Neural progenitor cell (in vitro differentiated cells): Measurements from ENCODE around the gene ABL2. TPM values are rescaled to one million over a fixed set of nuclear protein-coding genes. Genes with fewer than 3 reads are reported as not detected.

ENCODE experiments used
- DNase-seq: peaks from one replicate; pipeline ENCODE4 v3.0.0-alpha.2; 2016; ENCODE audit warnings: low spot score
- H2AFZ ChIP-seq: fragments of 200-600 bp; sonication (generic); replicated peaks from 2 replicates; pipeline ENCODE4 v1.6.1; 2016; ENCODE audit warnings: antibody characterized with exemption
- H3F3A ChIP-seq: fragments of 200-600 bp; sonication (generic); 2 replicates; pipeline ENCODE4 v1.6.1; 2016; ENCODE audit warnings: antibody characterized with exemption, low read depth
- H3K27ac ChIP-seq: fragments of 200-600 bp; sonication (generic); 2 replicates; pipeline ENCODE4 v1.5.1; 2016; ENCODE audit warnings: mild to moderate bottlenecking
- H3K27me3 ChIP-seq: fragments of 200-600 bp; sonication (generic); 2 replicates; pipeline ENCODE4 v1.6.1; 2016; ENCODE audit warnings: mild to moderate bottlenecking, moderate library complexity
- H3K36me3 ChIP-seq: fragments of 200-600 bp; sonication (generic); 2 replicates; pipeline ENCODE4 v1.5.1; 2016
- H3K4me1 ChIP-seq: fragments of 200-600 bp; sonication (generic); 2 replicates; pipeline ENCODE4 v1.6.1; 2016; ENCODE audit warnings: mixed run types
- H3K4me2 ChIP-seq: fragments of 200-600 bp; sonication (generic); 2 replicates; pipeline ENCODE4 v1.6.1; 2016
- H3K4me3 ChIP-seq: fragments of 200-600 bp; sonication (generic); 2 replicates; pipeline ENCODE4 v1.5.1; 2016
- H3K79me2 ChIP-seq: fragments of 200-600 bp; sonication (generic); 2 replicates; pipeline ENCODE4 v1.6.1; 2016; ENCODE audit warnings: low read depth
- H3K9ac ChIP-seq: fragments of 200-600 bp; sonication (generic); 2 replicates; pipeline ENCODE4 v1.6.1; 2016
- H3K9me3 ChIP-seq: fragments of 200-600 bp; sonication (generic); 2 replicates; pipeline ENCODE4 v1.5.1; 2016; ENCODE audit warnings: low read depth
- H4K20me1 ChIP-seq: fragments of 200-600 bp; sonication (generic); 2 replicates; pipeline ENCODE4 v1.6.1; 2016; ENCODE audit warnings: low read depth
- H3K27ac Mint-ChIP-seq: 3 replicates; pipeline ENCODE4 v1.8.0; 2021; ENCODE audit warnings: mixed read lengths
- H3K27me3 Mint-ChIP-seq: 2 replicates; pipeline ENCODE4 v1.8.0; 2022; ENCODE audit warnings: low read depth, mild to moderate bottlenecking, inconsistent platforms, moderate library complexity, mixed read lengths; ENCODE audit not compliant: insufficient read depth
- H3K36me3 Mint-ChIP-seq: 3 replicates; pipeline ENCODE4 v1.8.0; 2021; ENCODE audit warnings: mixed read lengths
- H3K4me1 Mint-ChIP-seq: 3 replicates; pipeline ENCODE4 v1.8.0; 2021; ENCODE audit warnings: mixed read lengths
- H3K4me3 Mint-ChIP-seq: 3 replicates; pipeline ENCODE4 v1.8.0; 2021; ENCODE audit warnings: mild to moderate bottlenecking, moderate library complexity, mixed read lengths
- H3K9me3 Mint-ChIP-seq: 3 replicates; pipeline ENCODE4 v1.8.0; 2020; ENCODE audit warnings: mixed read lengths
- EZH2 ChIP-seq: fragments of 200-600 bp; sonication (generic); IDR thresholded peaks from 2 replicates; pipeline ENCODE4 v1.6.1; 2017; ENCODE audit warnings: antibody characterized with exemption, mild to moderate bottlenecking, moderate library complexity
- EZH2phosphoT487 ChIP-seq: fragments of 200-600 bp; sonication (generic); IDR thresholded peaks from 2 replicates; pipeline ENCODE4 v1.6.1; 2017; ENCODE audit warnings: antibody characterized with exemption
- total RNA-seq: library from RNA; depleted of rRNA; stranded (reverse); fragments of >200 nt; gene quantifications from 2 replicates; pipeline ENCODE4 v1.2.3, GENCODE V29; 2015; ENCODE audit warnings: low replicate concordance
- TF ChIP-seq, protein P1 (sequence below): fragments of 200-600 bp; sonication (generic); IDR thresholded peaks from 2 replicates; pipeline ENCODE4 v1.5.1; 2017; ENCODE audit warnings: antibody characterized with exemption, mild to moderate bottlenecking

Gene ABL2
- total RNA-seq, 1 donor from 2014 or later, result 17.9 TPM

DNA sequence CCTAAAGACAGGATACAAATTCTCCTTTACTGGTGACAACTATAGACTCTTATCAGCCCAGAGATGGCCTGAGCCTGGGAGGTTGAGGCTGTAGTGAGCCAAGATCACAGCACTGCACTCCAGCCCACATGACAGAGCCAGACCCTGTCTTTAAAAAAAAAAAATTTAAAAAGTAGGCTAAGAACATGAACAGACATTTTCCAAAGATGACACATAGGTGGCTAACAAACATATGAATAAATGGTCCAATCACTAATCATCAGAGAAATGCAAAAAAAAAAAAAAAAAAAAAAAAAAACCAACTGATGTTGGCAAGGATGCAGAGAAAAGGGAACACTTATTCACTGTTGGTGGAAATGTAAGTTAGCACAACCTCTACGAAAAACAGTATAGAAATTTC is 82.6 kb downstream of the ABL2 start:
- Histone ChIP-seq H3F3A (peaks cover 2% of the 10 kb centered on the region), H3K4me1 (peaks cover 4% of the 10 kb centered on the region), H3K9ac (no peak overlapping the region), H3K4me2 (no peak overlapping the region), H3K9me3 (no peaks in the 10 kb centered on the region), H3K4me3 (no peak overlapping the region), H3K27ac (no peak overlapping the region), H3K79me2 (peaks cover 35% of the 10 kb centered on the region), H3K27me3 (no peaks in the 10 kb centered on the region), H2AFZ (no peak overlapping the region), H4K20me1 (peaks cover 17% of the 10 kb centered on the region), H3K36me3 (no peaks in the 10 kb centered on the region)
- no peak for DNase-seq
- no peaks in the 10 kb centered on the region for H3K27me3 Mint-ChIP-seq
- no peak overlapping the region for H3K27ac Mint-ChIP-seq
- H3K36me3 Mint-ChIP-seq, result peaks cover 22% of the 10 kb centered on the region
- peaks cover 21% of the 10 kb centered on the region for H3K9me3 Mint-ChIP-seq
- H3K4me1 Mint-ChIP-seq, result peaks cover 2% of the 10 kb centered on the region
- no peak for TF ChIP-seq EZH2
- TF ChIP-seq, protein P1, sequence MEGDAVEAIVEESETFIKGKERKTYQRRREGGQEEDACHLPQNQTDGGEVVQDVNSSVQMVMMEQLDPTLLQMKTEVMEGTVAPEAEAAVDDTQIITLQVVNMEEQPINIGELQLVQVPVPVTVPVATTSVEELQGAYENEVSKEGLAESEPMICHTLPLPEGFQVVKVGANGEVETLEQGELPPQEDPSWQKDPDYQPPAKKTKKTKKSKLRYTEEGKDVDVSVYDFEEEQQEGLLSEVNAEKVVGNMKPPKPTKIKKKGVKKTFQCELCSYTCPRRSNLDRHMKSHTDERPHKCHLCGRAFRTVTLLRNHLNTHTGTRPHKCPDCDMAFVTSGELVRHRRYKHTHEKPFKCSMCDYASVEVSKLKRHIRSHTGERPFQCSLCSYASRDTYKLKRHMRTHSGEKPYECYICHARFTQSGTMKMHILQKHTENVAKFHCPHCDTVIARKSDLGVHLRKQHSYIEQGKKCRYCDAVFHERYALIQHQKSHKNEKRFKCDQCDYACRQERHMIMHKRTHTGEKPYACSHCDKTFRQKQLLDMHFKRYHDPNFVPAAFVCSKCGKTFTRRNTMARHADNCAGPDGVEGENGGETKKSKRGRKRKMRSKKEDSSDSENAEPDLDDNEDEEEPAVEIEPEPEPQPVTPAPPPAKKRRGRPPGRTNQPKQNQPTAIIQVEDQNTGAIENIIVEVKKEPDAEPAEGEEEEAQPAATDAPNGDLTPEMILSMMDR, result no peak
- no peak for TF ChIP-seq EZH2phosphoT487
- no peak overlapping the region for H3K4me3 Mint-ChIP-seq

DNA sequence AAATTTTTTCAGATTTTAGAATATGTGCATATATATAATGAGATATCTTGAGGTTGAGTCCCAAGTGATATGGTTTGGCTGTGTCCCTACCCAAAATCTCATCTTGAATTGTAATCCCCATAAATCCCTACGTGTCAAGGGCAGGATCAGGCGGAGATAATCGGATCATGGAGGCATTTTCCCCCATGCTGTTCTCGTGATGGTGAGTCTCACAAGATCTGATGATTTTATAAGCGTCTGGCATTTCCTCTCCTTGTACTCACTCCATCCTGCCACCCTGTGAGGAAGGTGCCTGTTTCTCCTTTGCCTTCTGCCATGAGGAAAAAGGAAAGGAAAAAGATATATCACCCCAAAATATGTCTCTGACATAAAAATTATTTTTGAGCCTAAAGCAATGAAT is 83.0 kb downstream of the ABL2 start:
- H3K9me3 ChIP-seq, result no peaks in the 10 kb centered on the region
- H3K9ac ChIP-seq, result no peak overlapping the region
- peaks cover 9% of the 10 kb centered on the region for H3K4me1 ChIP-seq
- H3F3A ChIP-seq, result peaks cover 6% of the 10 kb centered on the region
- H4K20me1 ChIP-seq, result peaks cover 21% of the 10 kb centered on the region
- H3K27ac Mint-ChIP-seq, result peak overlapping the region; percentile 25
- H3K4me3 Mint-ChIP-seq, result no peak overlapping the region
- H3K27me3 Mint-ChIP-seq, result no peaks in the 10 kb centered on the region
- H3K4me2 ChIP-seq, result no peak overlapping the region
- peaks cover 31% of the 10 kb centered on the region for H3K79me2 ChIP-seq
- H3K27ac ChIP-seq, result no peak overlapping the region
- no peak for DNase-seq
- no peak overlapping the region for H3K4me3 ChIP-seq
- H3K36me3 Mint-ChIP-seq, result peaks cover 22% of the 10 kb centered on the region
- no peaks in the 10 kb centered on the region for H3K27me3 ChIP-seq
- H3K4me1 Mint-ChIP-seq, result peaks cover 7% of the 10 kb centered on the region
- TF ChIP-seq, protein P1, result no peak
- no peak for TF ChIP-seq EZH2phosphoT487
- no peak for TF ChIP-seq EZH2
- no peak overlapping the region for H2AFZ ChIP-seq
- no peaks in the 10 kb centered on the region for H3K36me3 ChIP-seq
- H3K9me3 Mint-ChIP-seq, result peaks cover 21% of the 10 kb centered on the region

DNA sequence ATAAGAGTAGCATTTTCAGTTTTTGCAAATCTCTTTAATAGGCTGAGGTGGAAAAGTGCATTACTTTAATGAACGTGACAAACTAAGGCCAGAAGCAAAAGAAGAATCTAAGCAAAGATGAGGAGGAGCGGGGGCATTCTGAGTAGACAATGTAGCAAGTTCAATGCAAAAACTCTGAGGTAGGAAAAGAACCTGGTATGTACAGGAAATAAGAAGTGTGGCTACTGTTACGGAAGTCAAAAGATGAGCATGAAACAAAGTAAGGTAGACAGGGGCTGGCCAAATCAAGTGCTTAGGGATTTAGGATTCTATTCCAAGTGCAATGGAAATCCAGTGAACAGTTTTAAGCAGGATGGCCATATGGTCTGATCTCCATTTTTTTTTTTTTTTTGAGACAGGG is 84.0 kb downstream of the ABL2 start:
- Histone ChIP-seq H3K4me2 (no peak overlapping the region), H3K4me1 (peaks cover 13% of the 10 kb centered on the region), H2AFZ (no peak overlapping the region), H3K9me3 (no peaks in the 10 kb centered on the region), H4K20me1 (peaks cover 25% of the 10 kb centered on the region), H3K27me3 (no peaks in the 10 kb centered on the region), H3K9ac (no peak overlapping the region), H3K4me3 (no peak overlapping the region), H3K79me2 (peaks cover 32% of the 10 kb centered on the region), H3F3A (peaks cover 6% of the 10 kb centered on the region), H3K36me3 (no peaks in the 10 kb centered on the region), H3K27ac (no peak overlapping the region)
- Mint-ChIP-seq H3K9me3 (peaks cover 14% of the 10 kb centered on the region), H3K27ac (no peak overlapping the region), H3K36me3 (peaks cover 22% of the 10 kb centered on the region), H3K4me1 (peaks cover 10% of the 10 kb centered on the region), H3K4me3 (no peak overlapping the region), H3K27me3 (no peaks in the 10 kb centered on the region)
- TF ChIP-seq EZH2phosphoT487 (no peak), EZH2 (no peak)
- TF ChIP-seq, protein P1, result no peak
- DNase-seq, result no peak
